T47D (cell line): Measurements from ENCODE around the gene TPRG1.

Experiments used
- DNase-seq, 2 experiments: peaks; one replicate each; pipeline versions ENCODE4 v3.0.0 to v3.0.0-alpha.2; 2011 to 2012; ENCODE audit warnings: low read depth in 1 of 2, low spot score in 1 of 2
- JUND ChIP-seq: IDR thresholded peaks from 2 replicates; pipeline ENCODE4 v1.6.1; 2012; ENCODE audit warnings: low read depth
- in situ Hi-C: cut with HindIII; loops from 2 replicates; pipeline ENCODE4 v1.10.0; 2016; ENCODE audit warnings: low sequenced_read_pairs, low pct_unique_long_range_greater_than_20kb

Gene TPRG1

GRCh38 chr3:189170559-189170958, 1.2 kb upstream of the TPRG1 start:
- TF ChIP-seq JUND: no peak
- in situ Hi-C loops: no loop called here
- DNase-seq: no peak

- in situ Hi-C loops: no loop called here
- no peak for DNase-seq
- TF ChIP-seq JUND: no peak
These were observed 1.1 kb downstream of the TPRG1 start for GRCh38 chr3:189172668-189173419.

- no peak for TF ChIP-seq JUND
- no peak for DNase-seq
- in situ Hi-C loops: no loop called here
These were observed 12.8 kb downstream of the TPRG1 start for GRCh38 chr3:189184566-189184965.

- in situ Hi-C loops: no loop called here
- TF ChIP-seq JUND: no peak
- DNase-seq: no peak
These were observed 14.3 kb downstream of the TPRG1 start for GRCh38 chr3:189186101-189186500.

GRCh38 chr3:189188466-189188865, 16.7 kb downstream of the TPRG1 start:
- in situ Hi-C loops: no loop called here
- TF ChIP-seq JUND: no peak

GRCh38 chr3:189192725-189193124, 21.0 kb downstream of the TPRG1 start:
- no peak for TF ChIP-seq JUND
- in situ Hi-C loops: no loop called here
- DNase-seq: no peak

More at GRCh38 chr3:189188466-189188865, 16.7 kb downstream of the TPRG1 start:
- peak in 1 of 2 experiments; percentile 46 for DNase-seq

GRCh38 chr3:189195302-189195701, 23.5 kb downstream of the TPRG1 start:
- peak in 1 of 2 experiments; percentile 15 for DNase-seq
- TF ChIP-seq JUND: no peak
- in situ Hi-C loops: no loop called here

- TF ChIP-seq JUND: no peak
- in situ Hi-C loops: no loop called here
- DNase-seq: no peak
These were observed 30.3 kb downstream of the TPRG1 start for GRCh38 chr3:189202106-189202505.

- in situ Hi-C loops: no loop called here
- no peak for DNase-seq
- no peak for TF ChIP-seq JUND
These were observed 30.8 kb downstream of the TPRG1 start for GRCh38 chr3:189202583-189202982.

GRCh38 chr3:189204167-189204866, 32.5 kb downstream of the TPRG1 start:
- in situ Hi-C loops: no loop called here
- peak; percentile 6 to 47 for DNase-seq
- no peak for TF ChIP-seq JUND

GRCh38 chr3:189204937-189205336, 33.2 kb downstream of the TPRG1 start:
- no peak for TF ChIP-seq JUND
- no peak for DNase-seq
- in situ Hi-C loops: no loop called here

- DNase-seq: no peak
- no peak for TF ChIP-seq JUND
- in situ Hi-C loops: no loop called here
These were observed 38.5 kb downstream of the TPRG1 start for GRCh38 chr3:189210251-189210770.

- in situ Hi-C loops: no loop called here
- peak in 1 of 2 experiments; percentile 38 for DNase-seq
- TF ChIP-seq JUND: no peak
These were observed 40.9 kb downstream of the TPRG1 start for GRCh38 chr3:189212681-189213080.
